Measurements from ENCODE around the gene LHX6.

The LHX6 gene

DNA sequence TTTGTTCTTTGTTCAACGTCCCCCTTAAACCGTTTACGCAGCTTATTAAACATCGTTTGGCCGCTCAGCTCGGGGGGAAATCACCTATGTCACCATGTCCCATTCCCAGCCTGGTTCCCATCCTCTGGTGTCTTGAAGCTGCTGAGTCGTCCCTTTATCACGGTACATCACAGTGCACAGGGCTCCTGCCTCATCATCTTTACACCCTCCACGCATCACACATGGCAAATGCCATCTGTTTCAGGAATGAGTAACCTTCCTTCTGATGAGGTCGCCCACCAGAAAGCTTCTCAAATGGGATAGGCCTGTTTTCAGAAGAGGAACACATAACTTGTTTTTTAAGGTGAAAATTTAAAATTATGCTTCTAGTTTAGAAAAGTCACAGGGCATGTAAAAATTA lies 7.9 kb upstream of the LHX6 start:
- TF ChIP-seq TAF1 (IDR thresholded peaks at IDR 0.05; ENCODE audit: borderline replicate concordance, insufficient read depth, low read length) (no peak), POLR2AphosphoS5 (IDR thresholded peaks at IDR 0.05; ENCODE audit: low read depth, low read length) (no peak)

DNA sequence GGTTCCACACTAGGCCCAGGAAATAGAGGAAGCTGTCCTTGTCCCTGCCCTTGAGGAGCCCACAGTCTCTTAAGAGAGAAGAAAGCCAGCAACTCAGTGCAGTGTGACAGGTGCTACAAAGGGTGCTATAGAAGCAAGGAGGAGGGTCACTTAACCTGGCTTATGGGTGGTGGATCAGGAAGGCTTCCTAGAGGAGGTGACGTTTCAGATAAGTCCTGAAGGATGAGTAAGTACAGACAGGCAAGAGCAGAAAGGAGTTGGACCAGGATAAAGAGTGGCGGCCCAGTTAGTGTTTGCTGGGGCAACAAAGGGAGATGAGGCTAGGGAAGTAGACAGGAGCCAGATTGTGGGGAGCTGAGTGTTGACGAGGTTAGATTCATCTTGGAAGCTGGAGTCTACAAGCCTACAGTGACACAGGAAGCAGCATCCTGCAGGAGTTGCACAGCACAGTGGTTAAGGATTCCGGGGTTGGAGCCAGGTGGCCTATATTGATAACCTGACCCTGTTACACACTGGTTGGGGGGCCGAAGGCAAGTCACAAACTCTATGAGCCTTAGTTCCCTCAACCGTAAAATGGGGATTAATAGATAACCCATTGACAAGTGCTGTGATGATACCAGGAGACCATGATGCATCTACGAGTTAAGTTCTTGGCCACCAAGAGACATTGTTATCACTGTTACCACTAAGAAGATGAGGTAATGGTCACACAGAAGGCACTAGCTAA lies 5.4 kb upstream of the LHX6 start:
- no peak for TF ChIP-seq TAF1 (IDR thresholded peaks at IDR 0.05; ENCODE audit: borderline replicate concordance, insufficient read depth, low read length)
- TF ChIP-seq FOXP2 (optimal IDR thresholded peaks at IDR 0.05; ENCODE audit: borderline replicate concordance, extremely low read depth, extremely low read length, insufficient read depth), result no peak
- TF ChIP-seq SIN3A (IDR thresholded peaks at IDR 0.05; ENCODE audit: borderline replicate concordance, insufficient read depth, low read length), result no peak
- TF ChIP-seq, protein P1, sequence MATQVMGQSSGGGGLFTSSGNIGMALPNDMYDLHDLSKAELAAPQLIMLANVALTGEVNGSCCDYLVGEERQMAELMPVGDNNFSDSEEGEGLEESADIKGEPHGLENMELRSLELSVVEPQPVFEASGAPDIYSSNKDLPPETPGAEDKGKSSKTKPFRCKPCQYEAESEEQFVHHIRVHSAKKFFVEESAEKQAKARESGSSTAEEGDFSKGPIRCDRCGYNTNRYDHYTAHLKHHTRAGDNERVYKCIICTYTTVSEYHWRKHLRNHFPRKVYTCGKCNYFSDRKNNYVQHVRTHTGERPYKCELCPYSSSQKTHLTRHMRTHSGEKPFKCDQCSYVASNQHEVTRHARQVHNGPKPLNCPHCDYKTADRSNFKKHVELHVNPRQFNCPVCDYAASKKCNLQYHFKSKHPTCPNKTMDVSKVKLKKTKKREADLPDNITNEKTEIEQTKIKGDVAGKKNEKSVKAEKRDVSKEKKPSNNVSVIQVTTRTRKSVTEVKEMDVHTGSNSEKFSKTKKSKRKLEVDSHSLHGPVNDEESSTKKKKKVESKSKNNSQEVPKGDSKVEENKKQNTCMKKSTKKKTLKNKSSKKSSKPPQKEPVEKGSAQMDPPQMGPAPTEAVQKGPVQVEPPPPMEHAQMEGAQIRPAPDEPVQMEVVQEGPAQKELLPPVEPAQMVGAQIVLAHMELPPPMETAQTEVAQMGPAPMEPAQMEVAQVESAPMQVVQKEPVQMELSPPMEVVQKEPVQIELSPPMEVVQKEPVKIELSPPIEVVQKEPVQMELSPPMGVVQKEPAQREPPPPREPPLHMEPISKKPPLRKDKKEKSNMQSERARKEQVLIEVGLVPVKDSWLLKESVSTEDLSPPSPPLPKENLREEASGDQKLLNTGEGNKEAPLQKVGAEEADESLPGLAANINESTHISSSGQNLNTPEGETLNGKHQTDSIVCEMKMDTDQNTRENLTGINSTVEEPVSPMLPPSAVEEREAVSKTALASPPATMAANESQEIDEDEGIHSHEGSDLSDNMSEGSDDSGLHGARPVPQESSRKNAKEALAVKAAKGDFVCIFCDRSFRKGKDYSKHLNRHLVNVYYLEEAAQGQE (IDR thresholded peaks at IDR 0.05; ENCODE audit: insufficient read depth in 1 of 2, low read depth in 2 of 2, low read length in 2 of 2), result no peak
- no peak for TF ChIP-seq POLR2AphosphoS5 (IDR thresholded peaks at IDR 0.05; ENCODE audit: low read depth, low read length)

DNA sequence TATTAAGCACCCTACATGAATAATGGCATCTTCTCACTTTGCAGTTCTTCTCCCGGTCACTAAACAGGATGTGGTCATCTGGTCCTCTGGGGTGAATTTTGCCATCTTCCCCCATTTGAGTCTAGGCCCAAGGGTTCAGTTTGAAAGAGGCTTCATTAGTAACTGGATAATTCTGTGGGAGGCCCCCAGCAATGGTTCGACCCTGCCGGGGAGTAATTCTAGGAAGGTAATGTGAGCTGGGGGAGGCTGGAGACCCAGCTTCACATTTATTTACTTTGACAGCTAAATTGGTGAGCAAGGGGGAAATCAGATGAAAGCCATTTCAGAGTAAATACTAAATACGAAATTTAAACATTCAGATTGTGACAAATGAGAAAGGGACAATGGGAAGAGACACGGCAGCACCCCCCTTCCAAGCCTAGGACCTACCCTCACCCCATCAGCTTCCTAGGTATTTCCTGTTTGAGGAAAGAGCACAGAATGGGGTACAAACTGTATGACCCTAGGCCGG lies 4.1 kb upstream of the LHX6 start:
- no peak for TF ChIP-seq SIN3A (IDR thresholded peaks at IDR 0.05; ENCODE audit: borderline replicate concordance, insufficient read depth, low read length)
- TF ChIP-seq, protein P1 (IDR thresholded peaks at IDR 0.05; ENCODE audit: insufficient read depth in 1 of 2, low read depth in 2 of 2, low read length in 2 of 2), result no peak
- no peak for TF ChIP-seq TAF1 (IDR thresholded peaks at IDR 0.05; ENCODE audit: borderline replicate concordance, insufficient read depth, low read length)
- no peak for TF ChIP-seq FOXP2 (optimal IDR thresholded peaks at IDR 0.05; ENCODE audit: borderline replicate concordance, extremely low read depth, extremely low read length, insufficient read depth)
- no peak for TF ChIP-seq POLR2AphosphoS5 (IDR thresholded peaks at IDR 0.05; ENCODE audit: low read depth, low read length)

DNA sequence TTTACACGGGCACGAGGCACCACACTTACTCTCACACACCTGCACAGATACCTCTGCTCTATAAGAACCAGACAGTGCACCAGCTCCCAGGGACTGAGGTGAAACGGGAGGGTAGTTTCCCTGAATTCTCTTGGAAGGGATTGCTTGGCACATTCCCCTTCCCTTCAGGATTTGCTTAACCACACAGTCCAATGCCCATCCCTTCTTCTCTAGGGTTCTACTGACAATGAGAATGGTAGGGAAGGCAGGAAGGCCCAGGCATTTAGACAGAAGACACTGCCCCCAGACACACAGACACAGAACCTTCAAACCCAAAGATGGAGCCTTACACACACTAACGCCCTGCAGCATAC lies 704 bp upstream of the LHX6 start:
- TF ChIP-seq FOXP2 (optimal IDR thresholded peaks at IDR 0.05; ENCODE audit: borderline replicate concordance, extremely low read depth, extremely low read length, insufficient read depth), result no peak
- TF ChIP-seq, protein P1 (IDR thresholded peaks at IDR 0.05; ENCODE audit: insufficient read depth in 1 of 2, low read depth in 2 of 2, low read length in 2 of 2), result no peak
- no peak for TF ChIP-seq TAF1 (IDR thresholded peaks at IDR 0.05; ENCODE audit: borderline replicate concordance, insufficient read depth, low read length)
- no peak for TF ChIP-seq SIN3A (IDR thresholded peaks at IDR 0.05; ENCODE audit: borderline replicate concordance, insufficient read depth, low read length)
- TF ChIP-seq POLR2AphosphoS5 (IDR thresholded peaks at IDR 0.05; ENCODE audit: low read depth, low read length), result no peak

DNA sequence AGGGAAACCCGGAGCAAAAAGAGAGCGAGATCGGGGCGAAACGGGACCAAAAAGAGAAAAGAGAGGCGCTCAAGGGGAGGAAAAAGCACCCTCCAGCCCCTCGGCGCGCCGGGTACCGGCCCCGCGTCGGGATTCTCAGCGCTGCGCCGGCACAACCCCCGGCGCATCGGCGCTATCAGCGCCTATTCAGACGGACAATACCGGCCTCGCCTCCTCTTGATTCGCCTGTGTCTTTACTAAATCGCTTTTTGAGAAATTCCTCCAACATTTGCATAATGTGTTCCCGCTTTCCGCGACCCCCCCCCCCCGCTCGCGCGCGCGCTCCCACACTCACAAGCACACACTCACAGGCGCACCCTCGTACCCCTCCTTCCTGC lies 578 bp downstream of the LHX6 start:
- TF ChIP-seq SIN3A (IDR thresholded peaks at IDR 0.05; ENCODE audit: borderline replicate concordance, insufficient read depth, low read length) (no peak), POLR2AphosphoS5 (IDR thresholded peaks at IDR 0.05; ENCODE audit: low read depth, low read length) (no peak), TAF1 (IDR thresholded peaks at IDR 0.05; ENCODE audit: borderline replicate concordance, insufficient read depth, low read length) (no peak), FOXP2 (optimal IDR thresholded peaks at IDR 0.05; ENCODE audit: borderline replicate concordance, extremely low read depth, extremely low read length, insufficient read depth) (no peak)
- TF ChIP-seq, protein P1 (IDR thresholded peaks at IDR 0.05; ENCODE audit: insufficient read depth in 1 of 2, low read depth in 2 of 2, low read length in 2 of 2), result no peak

Data from PFSK-1 (cell line).